GM12873 (cell line): ENCODE measurements around the gene GNB5.

ENCODE experiments used
- CTCF ChIP-seq: IDR thresholded peaks from 2 replicates; pipeline ENCODE4 v1.5.1; 2012; ENCODE audit warnings: low read depth, mild to moderate bottlenecking, moderate library complexity, low read length, control low read depth; ENCODE audit not compliant: insufficient read depth; ENCODE audit errors: missing control alignments

GNB5 gene

DNA sequence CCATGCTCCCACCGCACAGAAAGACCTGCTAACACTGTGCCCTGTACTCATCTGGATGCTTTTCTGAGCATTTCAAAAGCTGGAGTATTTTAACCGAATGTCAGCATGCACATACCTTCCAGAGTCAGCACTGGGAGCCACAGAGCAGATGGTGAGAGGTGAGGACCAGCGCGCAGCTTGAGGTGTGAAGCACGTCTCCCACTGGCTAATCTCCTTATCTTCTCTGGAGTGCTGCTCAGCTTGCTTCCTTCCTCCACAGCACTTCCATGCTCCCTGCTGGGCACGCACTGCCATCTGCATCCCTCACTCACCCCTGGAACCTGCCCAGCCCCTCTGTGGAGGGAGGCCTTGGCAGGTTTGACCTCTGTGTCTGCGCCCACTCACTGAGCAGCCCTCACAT, at the start of gene GNB5:
GNB5 (minus strand) TSS at position 186 of the 400 bp plus-strand sequence. CDS start 6,716 bp downstream, outside the sequence.
- TF ChIP-seq CTCF, result no peak

- no peak for TF ChIP-seq CTCF
Measured at GRCh38 chr15:52240166-52240565, 49.0 kb upstream of the GNB5 start.

GRCh38 chr15:52238149-52238548, 47.0 kb upstream of the GNB5 start:
- no peak for TF ChIP-seq CTCF

DNA sequence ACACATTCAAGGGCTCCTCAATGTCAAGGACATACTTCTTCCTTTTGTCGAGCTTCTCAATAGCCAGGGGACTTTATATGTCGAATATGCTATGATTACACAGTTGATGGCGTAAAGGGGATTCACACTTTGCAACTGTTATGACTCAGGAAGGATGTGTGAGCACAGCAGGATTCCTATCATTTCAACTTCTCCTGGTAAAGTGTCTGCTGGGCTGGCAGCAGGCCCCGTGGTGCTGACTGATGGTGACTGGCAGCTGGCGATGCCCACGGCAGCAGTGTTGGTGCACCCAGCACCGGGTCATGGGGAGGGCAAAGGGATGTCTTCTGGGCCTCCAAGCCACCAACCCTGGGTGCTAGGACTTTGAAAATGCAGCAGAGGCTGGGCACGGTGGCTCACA, 44.8 kb upstream of the GNB5 start:
- TF ChIP-seq CTCF, result no peak

DNA sequence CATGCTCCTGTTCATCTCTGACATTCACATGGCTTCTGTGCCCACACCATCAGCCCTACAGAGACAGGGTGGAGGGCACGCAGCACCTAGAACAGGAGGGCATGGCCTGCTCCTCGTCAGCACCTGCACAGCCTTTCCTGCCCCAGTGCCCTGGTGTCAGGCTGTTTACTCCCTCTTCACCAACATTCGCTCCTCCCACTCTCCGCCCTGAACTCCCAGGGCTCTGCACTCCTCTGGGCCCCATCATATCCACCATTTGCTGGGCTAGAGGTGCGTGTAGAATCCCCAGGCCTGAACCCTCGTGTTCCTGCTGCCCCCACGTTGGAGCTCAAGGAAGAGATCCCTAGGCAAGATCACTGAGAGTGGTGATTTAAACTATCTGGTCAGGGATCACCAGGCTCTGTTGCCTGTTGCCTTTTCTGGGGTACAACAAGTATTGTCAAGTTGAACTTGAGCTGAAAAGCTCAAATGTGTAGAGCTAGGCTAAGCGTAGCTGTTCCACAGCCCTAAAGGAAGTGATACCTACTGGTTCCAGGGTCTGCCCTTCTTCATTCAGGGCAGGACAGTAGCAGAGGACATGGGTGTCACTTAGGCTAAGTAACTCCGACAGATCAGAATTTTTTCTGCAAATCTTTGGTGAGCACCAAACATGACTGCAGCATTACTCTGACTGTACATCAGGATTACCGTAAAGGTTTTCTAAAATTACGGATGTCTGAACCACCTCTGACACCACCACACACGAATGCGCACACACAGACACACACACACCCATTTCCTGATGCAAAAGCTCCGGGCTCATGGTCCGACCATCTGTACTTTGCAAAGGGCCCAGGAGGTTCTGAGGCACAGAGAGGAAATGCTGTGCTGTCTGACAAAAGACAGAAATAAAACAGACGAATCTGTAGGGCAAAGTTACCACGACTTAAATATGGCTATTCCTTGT, 43.7 kb upstream of the GNB5 start:
- no peak for TF ChIP-seq CTCF

DNA sequence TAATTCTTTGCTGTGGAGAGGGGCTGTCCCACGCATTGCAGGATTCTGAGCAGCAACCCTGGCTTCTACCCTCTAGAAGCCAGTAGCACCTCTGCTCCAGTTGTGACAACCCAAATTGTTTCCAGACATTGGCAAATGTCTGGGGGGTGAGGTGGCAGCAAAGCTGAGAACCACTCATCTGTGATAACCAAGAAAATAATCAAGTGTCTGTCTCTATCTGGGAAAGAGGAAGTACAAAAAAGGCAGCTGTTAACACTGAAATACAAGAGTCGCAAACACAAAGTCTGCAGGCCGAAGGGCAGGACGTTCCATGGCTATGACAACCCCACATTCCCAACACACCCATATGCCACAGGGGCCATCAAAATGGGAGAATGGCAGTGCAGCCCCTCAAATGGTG, 42.2 kb upstream of the GNB5 start:
- TF ChIP-seq CTCF, result no peak

- no peak for TF ChIP-seq CTCF
Measured at GRCh38 chr15:52232327-52232726, 41.1 kb upstream of the GNB5 start.
